SK-N-DZ (cell line): Measurements from ENCODE around the gene SLC4A5.

ENCODE experiments used
- DNase-seq: peaks from one replicate; pipeline ENCODE4 v3.0.0-alpha.2; 2015; ENCODE audit warnings: low spot score

Gene SLC4A5

GRCh38 chr2:74267068-74267467 lies 76.1 kb downstream of the SLC4A5 start:
- DNase-seq: no peak

- no peak for DNase-seq
Observed at GRCh38 chr2:74264281-74264680, 78.9 kb downstream of the SLC4A5 start.

GRCh38 chr2:74262681-74263080 lies 80.5 kb downstream of the SLC4A5 start:
- DNase-seq: no peak

GRCh38 chr2:74261204-74261864 lies 81.9 kb downstream of the SLC4A5 start:
- no peak for DNase-seq

- DNase-seq: no peak
Observed at GRCh38 chr2:74260495-74260894, 82.7 kb downstream of the SLC4A5 start.

- no peak for DNase-seq
Observed at GRCh38 chr2:74259733-74260132, 83.5 kb downstream of the SLC4A5 start.

GRCh38 chr2:74259191-74259590 lies 84.0 kb downstream of the SLC4A5 start:
- DNase-seq: no peak

- DNase-seq: no peak
Observed at GRCh38 chr2:74255660-74256213, 87.5 kb downstream of the SLC4A5 start.

- DNase-seq: no peak
Observed at GRCh38 chr2:74253971-74254310, 89.3 kb downstream of the SLC4A5 start.

- DNase-seq: no peak
Observed at GRCh38 chr2:74253306-74253970, 89.8 kb downstream of the SLC4A5 start.

GRCh38 chr2:74252862-74253261 lies 90.4 kb downstream of the SLC4A5 start:
- DNase-seq: no peak

GRCh38 chr2:74252036-74252435 lies 91.2 kb downstream of the SLC4A5 start:
- no peak for DNase-seq

GRCh38 chr2:74250189-74250631 lies 93.0 kb downstream of the SLC4A5 start:
- peak; percentile 60 for DNase-seq

- DNase-seq: no peak
Observed at GRCh38 chr2:74249406-74250122, 93.7 kb downstream of the SLC4A5 start.

- no peak for DNase-seq
Observed at GRCh38 chr2:74246496-74247195, 96.6 kb downstream of the SLC4A5 start.

- no peak for DNase-seq
Observed at GRCh38 chr2:74244286-74244685, 98.9 kb downstream of the SLC4A5 start.

GRCh38 chr2:74242354-74243071 lies 100.7 kb downstream of the SLC4A5 start:
- no peak for DNase-seq

GRCh38 chr2:74239346-74239745 lies 103.9 kb downstream of the SLC4A5 start:
- no peak for DNase-seq

- no peak for DNase-seq
Observed at GRCh38 chr2:74238879-74239278, 104.3 kb downstream of the SLC4A5 start.

- DNase-seq: no peak
Observed at GRCh38 chr2:74235041-74235440, 108.2 kb downstream of the SLC4A5 start.

- no peak for DNase-seq
Observed at GRCh38 chr2:74233648-74234047, 109.6 kb downstream of the SLC4A5 start.
